OCI-LY1 (cell line): ENCODE results near the gene IGFALS.

ENCODE experiments used
- H2AFZ ChIP-seq: fragments of 200-600 bp; sonication (generic), shearing (Covaris generic); 2 replicates; pipeline ENCODE4 v1.6.0; 2014; ENCODE audit warnings: antibody characterized with exemption, mild to moderate bottlenecking, low read length
- H3F3A ChIP-seq: fragments of 200-600 bp; sonication (generic), shearing (Covaris generic); 2 replicates; pipeline ENCODE4 v1.6.0; 2014; ENCODE audit warnings: mild to moderate bottlenecking, antibody characterized with exemption, low read length, moderate library complexity; ENCODE audit not compliant: insufficient read depth
- H3K27ac ChIP-seq: fragments of 200-600 bp; sonication (generic); 2 replicates; pipeline ENCODE4 v1.5.1; 2014; ENCODE audit warnings: low read length, mixed run types, mild to moderate bottlenecking, low read depth; ENCODE audit not compliant: poor library complexity, severe bottlenecking
- H3K27me3 ChIP-seq: fragments of 200-600 bp; sonication (generic); 2 replicates; pipeline ENCODE4 v1.6.0; 2014; ENCODE audit warnings: antibody characterized with exemption, mild to moderate bottlenecking, low read length, moderate library complexity; ENCODE audit not compliant: insufficient read depth
- H3K36me3 ChIP-seq: fragments of 200-600 bp; sonication (generic); 2 replicates; pipeline ENCODE4 v1.6.1; 2014; ENCODE audit warnings: mild to moderate bottlenecking, antibody characterized with exemption, low read length, moderate library complexity, mixed read lengths; ENCODE audit not compliant: insufficient read depth
- H3K4me1 ChIP-seq: fragments of 200-600 bp; sonication (generic); 2 replicates; pipeline ENCODE4 v1.5.1; 2014; ENCODE audit warnings: mild to moderate bottlenecking, low read length, moderate library complexity; ENCODE audit not compliant: insufficient read depth, severe bottlenecking
- H3K4me2 ChIP-seq: fragments of 200-600 bp; sonication (generic), shearing (Covaris generic); 2 replicates; pipeline ENCODE4 v1.6.1; 2014; ENCODE audit warnings: low read length
- H3K4me3 ChIP-seq: fragments of 200-600 bp; sonication (generic); 2 replicates; pipeline ENCODE4 v1.5.1; 2014; ENCODE audit warnings: low read length, low read depth, mild to moderate bottlenecking, mixed read lengths; ENCODE audit not compliant: poor library complexity, severe bottlenecking
- H3K79me2 ChIP-seq: fragments of 200-600 bp; shearing (Covaris generic); 2 replicates; pipeline ENCODE4 v1.6.1; 2016; ENCODE audit warnings: mixed run types, low read length, mixed read lengths; ENCODE audit not compliant: insufficient read depth
- H3K9ac ChIP-seq: fragments of 200-600 bp; sonication (generic), shearing (Covaris generic); 2 replicates; pipeline ENCODE4 v1.6.1; 2014; ENCODE audit warnings: mild to moderate bottlenecking, low read length, mixed read lengths
- H3K9me2 ChIP-seq: fragments of 200-600 bp; sonication (generic), shearing (Covaris generic); 2 replicates; pipeline ENCODE4 v1.6.1; 2014; ENCODE audit warnings: low read depth, mild to moderate bottlenecking, low read length, mixed read lengths
- H3K9me3 ChIP-seq: fragments of 200-600 bp; shearing (Covaris generic); 2 replicates; pipeline ENCODE4 v1.6.1; 2014; ENCODE audit warnings: low read length, mixed read lengths
- H4K20me1 ChIP-seq: fragments of 200-600 bp; sonication (generic), shearing (Covaris generic); 2 replicates; pipeline ENCODE4 v1.6.0; 2016; ENCODE audit warnings: mild to moderate bottlenecking, low read length; ENCODE audit not compliant: insufficient read depth
- EZH2 ChIP-seq: fragments of 200-600 bp; sonication (generic), shearing (Covaris generic); IDR thresholded peaks from 2 replicates; pipeline ENCODE4 v1.8.0; 2017; ENCODE audit warnings: borderline replicate concordance, mixed run types, mild to moderate bottlenecking, antibody characterized with exemption, low read length, moderate library complexity, mixed read lengths
- TF ChIP-seq, protein P1 (sequence below): fragments of 200-600 bp; sonication (generic), shearing (Covaris generic); IDR thresholded peaks from 2 replicates; pipeline ENCODE4 v1.5.1; 2017; ENCODE audit warnings: mild to moderate bottlenecking, antibody characterized with exemption, low read length, moderate library complexity, mixed read lengths

The IGFALS gene

GRCh38 chr16:1789643-1790045 is 3.9 kb downstream of the IGFALS start:
- Histone ChIP-seq H3K4me1 (no peaks in the 10 kb centered on the region), H4K20me1 (no peaks in the 10 kb centered on the region), H3K4me2 (no peak overlapping the region), H3F3A (no peaks in the 10 kb centered on the region), H3K9me3 (no peaks in the 10 kb centered on the region), H3K9ac (no peak overlapping the region), H3K79me2 (no peaks in the 10 kb centered on the region; the same call in 1 of the 2 replicates), H3K4me3 (no peak overlapping the region), H3K36me3 (peaks cover 42% of the 10 kb centered on the region), H3K27ac (no peak overlapping the region), H2AFZ (no peak overlapping the region), H3K9me2 (no peaks in the 10 kb centered on the region), H3K27me3 (no peaks in the 10 kb centered on the region)
- TF ChIP-seq, protein P1, sequence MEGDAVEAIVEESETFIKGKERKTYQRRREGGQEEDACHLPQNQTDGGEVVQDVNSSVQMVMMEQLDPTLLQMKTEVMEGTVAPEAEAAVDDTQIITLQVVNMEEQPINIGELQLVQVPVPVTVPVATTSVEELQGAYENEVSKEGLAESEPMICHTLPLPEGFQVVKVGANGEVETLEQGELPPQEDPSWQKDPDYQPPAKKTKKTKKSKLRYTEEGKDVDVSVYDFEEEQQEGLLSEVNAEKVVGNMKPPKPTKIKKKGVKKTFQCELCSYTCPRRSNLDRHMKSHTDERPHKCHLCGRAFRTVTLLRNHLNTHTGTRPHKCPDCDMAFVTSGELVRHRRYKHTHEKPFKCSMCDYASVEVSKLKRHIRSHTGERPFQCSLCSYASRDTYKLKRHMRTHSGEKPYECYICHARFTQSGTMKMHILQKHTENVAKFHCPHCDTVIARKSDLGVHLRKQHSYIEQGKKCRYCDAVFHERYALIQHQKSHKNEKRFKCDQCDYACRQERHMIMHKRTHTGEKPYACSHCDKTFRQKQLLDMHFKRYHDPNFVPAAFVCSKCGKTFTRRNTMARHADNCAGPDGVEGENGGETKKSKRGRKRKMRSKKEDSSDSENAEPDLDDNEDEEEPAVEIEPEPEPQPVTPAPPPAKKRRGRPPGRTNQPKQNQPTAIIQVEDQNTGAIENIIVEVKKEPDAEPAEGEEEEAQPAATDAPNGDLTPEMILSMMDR, result no peak
- no peak for TF ChIP-seq EZH2

DNA sequence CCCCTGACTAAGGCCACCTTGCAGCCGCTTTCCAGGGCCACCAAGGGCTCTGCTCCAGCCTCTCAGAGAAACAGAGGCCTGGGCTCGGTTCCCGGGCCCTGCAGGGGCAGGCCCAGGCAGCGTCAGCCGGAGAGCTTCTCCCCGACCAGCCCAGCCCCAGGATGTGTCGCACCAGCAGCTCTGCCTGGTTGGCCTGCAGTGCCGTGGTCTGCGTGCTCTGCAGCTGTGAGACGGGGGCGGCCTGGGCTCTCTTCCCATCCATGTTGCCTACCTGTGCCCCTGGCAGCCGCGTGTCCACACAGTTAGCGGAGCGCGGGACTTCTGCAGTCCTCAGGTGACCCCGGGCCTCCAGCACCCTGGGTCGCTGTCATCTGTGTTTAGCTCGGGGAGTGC is 4.8 kb downstream of the IGFALS start:
- Histone ChIP-seq H3K9ac (no peak overlapping the region), H3K27ac (no peak overlapping the region), H2AFZ (no peak overlapping the region), H3K4me3 (no peak overlapping the region), H4K20me1 (no peaks in the 10 kb centered on the region), H3K79me2 (peaks cover 6% of the 10 kb centered on the region), H3K4me2 (no peak overlapping the region), H3K4me1 (peaks cover 6% of the 10 kb centered on the region), H3K36me3 (peaks cover 42% of the 10 kb centered on the region), H3K9me3 (no peaks in the 10 kb centered on the region), H3K27me3 (no peaks in the 10 kb centered on the region), H3F3A (no peaks in the 10 kb centered on the region), H3K9me2 (no peaks in the 10 kb centered on the region)
- TF ChIP-seq, protein P1, result no peak
- TF ChIP-seq EZH2, result no peak

DNA sequence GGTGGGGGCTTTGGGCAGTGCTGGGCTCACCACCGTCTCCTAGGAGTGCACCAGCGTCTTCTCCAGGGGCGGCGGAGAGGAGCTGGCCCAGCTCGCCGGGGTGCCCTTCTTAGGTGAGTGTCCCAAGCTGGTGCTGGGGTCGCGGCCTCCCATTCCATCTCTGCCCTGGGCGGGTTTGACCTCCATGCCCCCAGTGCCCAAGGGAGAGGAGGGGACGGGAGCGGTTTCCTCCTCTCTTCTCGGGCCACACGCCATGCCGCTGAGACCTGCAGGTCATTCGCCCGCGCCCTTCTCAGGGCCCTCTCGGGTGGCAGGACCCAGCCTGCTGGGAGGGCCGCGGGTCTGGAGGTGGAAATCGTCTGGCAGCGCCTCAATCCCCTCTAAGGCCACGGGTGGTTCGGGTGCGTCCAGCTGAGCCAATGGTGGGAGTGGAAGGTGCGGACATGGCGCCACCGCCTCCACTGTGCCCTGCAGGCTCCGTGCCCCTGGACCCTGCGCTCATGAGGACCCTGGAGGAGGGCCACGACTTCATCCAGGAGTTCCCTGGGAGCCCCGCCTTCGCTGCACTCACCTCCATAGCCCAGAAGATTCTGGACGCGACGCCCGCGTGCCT is 5.3 kb downstream of the IGFALS start:
- no peak overlapping the region for H3K9ac ChIP-seq
- H3K4me2 ChIP-seq, result no peak overlapping the region
- H3K27ac ChIP-seq, result no peak overlapping the region
- H3K79me2 ChIP-seq, result peaks cover 6% of the 10 kb centered on the region
- H3K27me3 ChIP-seq, result no peaks in the 10 kb centered on the region
- peaks cover 42% of the 10 kb centered on the region for H3K36me3 ChIP-seq
- no peak overlapping the region for H3K4me3 ChIP-seq
- peaks cover 7% of the 10 kb centered on the region for H3K4me1 ChIP-seq
- H3K9me2 ChIP-seq, result no peaks in the 10 kb centered on the region
- no peak overlapping the region for H2AFZ ChIP-seq
- TF ChIP-seq, protein P1, result no peak
- no peak for TF ChIP-seq EZH2
- H4K20me1 ChIP-seq, result no peaks in the 10 kb centered on the region
- no peaks in the 10 kb centered on the region for H3F3A ChIP-seq
- H3K9me3 ChIP-seq, result no peaks in the 10 kb centered on the region
